GM18519 (cell line): ENCODE data around the gene MYORG.

Source experiments
- ATAC-seq: cut with Tn5 transposase; IDR thresholded peaks from one replicate; pipeline ENCODE4 v1.9.1; 2021; ENCODE audit warnings: mild to moderate bottlenecking, moderate library complexity; ENCODE audit not compliant: unreplicated experiment, low FRiP score

Gene MYORG

GRCh38 chr9:34385561-34386230 lies 9.0 kb upstream of the MYORG start:
- no peak for ATAC-seq

DNA sequence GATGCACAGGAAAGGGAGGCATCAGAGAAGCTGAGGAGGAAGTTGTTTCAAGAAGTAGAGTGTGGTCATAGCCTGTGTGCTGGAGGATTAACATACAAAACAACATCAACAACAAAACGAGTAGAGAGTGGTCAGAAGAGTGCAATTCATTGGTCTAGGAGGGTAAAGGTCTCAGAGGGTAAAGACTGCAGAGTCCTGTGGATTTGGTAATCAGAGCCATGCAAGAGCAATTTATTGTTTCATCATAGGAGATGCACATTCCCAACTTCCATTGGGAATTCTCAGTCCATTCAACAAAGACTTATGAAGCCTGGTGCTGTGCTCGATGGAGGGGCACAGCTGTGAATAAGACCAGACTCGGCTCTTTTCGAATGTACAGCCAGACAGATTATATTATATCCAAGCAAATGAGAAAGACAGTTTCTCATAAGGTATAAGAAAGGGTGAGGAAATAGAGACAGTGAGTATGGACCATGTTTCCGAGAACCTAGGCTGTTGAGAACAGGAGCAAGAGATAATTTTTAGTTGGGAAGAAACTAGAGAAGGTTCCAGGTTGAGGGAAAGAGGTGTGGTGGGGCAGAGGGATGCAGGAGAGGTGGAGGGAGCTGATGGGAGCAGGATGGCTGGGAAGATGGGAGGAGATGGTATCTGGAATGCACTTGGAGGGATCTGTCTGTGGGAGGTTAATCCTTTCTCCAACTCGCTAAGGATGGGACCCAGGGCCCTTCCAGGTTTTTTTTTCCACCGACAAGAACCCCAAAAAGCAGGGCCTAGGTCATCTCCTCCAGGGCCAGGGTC lies 7.9 kb upstream of the MYORG start:
- no peak for ATAC-seq

DNA sequence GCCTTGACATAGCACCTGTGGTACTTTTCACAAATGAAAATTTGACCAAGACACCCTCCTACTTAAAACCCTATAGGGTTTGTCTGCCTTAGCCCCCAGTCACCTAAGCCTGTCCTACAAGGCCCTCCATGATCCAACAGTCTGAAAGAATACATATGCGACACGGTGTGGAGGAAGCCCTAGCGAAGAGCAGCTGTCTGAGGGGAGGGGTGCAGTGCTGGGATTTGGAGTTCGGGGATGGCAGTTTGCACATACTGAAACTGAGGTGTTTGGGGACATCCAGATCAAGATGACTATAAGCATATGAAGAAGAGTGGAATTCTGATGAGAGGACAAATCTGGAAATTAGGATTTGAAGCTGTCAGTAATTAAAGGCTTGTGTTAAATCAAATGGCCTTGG lies 7.2 kb upstream of the MYORG start:
- no peak for ATAC-seq

GRCh38 chr9:34382879-34383278 lies 6.2 kb upstream of the MYORG start:
- no peak for ATAC-seq

- ATAC-seq = no peak
Measured at GRCh38 chr9:34382054-34382453, 5.4 kb upstream of the MYORG start.

GRCh38 chr9:34381323-34381722 lies 4.6 kb upstream of the MYORG start:
- no peak for ATAC-seq

- ATAC-seq = no peak
Measured at GRCh38 chr9:34380511-34381315, 4.0 kb upstream of the MYORG start.

GRCh38 chr9:34380034-34380510 lies 3.4 kb upstream of the MYORG start:
- ATAC-seq = no peak

DNA sequence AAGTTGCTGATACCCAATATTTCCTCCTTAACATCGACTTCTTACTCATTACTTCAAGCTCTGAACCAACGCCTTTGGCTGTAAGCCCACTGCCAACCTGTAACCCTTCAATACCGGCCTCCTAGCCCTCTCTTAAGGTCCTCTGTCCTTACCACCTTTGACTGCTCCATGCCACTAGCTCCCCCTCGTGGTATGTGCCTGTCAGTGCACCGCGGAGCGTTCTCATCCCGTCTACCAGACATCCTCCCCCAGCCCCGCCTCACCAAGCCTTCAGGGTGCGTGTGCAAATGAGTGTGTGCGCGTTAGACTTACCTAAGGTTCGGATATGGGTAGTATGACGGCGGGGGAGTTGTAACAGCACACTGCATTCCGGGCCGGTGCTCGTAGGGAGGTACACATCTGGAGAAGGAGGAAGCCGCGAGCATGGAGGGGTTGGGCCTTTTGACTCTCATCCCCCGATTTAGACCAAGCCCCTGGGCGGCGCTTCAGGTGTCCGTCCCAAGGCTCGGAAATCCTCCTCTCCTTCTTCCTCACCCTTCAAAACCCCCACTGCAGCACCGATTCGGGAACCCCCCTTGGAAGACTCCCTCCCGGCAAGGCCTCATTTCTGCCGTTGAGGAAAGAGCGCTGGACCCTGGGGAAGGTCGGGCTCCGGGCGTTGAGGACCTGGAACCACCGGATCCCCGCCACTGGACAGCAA lies 2.8 kb upstream of the MYORG start:
- ATAC-seq = no peak

DNA sequence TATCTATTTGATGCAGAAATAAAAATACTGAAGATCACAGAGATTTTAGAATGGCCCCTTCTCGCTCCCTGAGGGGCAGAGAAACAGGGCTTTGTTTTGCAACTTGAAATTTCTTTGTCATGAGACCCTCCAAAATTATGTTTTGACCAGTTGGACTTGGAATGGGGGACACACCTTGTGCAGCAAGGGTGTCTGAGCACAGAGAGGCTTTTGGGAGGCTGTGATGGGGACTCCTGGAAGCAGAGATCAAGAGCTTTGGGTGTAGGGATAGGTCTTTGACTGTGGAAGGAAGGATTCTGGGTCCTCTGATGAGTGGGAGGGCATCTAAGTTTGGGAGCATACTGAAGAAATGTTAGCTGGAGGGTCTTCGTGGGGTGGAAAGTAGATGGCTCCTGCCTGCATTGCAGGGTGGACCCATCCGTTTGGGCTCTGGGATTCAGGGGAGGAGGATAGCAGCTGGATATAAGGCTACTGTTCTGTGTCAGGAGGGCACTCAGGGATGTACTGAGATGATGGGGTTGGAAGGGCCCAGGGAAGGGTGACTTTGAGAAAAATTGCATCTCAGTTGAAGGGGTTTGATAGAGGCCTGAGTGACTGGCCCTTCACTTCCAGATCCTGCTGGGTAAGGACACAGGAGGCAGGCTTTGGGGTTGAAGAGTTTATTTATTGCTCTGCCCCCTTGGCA lies 1.8 kb upstream of the MYORG start:
- ATAC-seq = no peak

GRCh38 chr9:34377404-34377746 lies 677 bp upstream of the MYORG start:
- ATAC-seq = no peak

DNA sequence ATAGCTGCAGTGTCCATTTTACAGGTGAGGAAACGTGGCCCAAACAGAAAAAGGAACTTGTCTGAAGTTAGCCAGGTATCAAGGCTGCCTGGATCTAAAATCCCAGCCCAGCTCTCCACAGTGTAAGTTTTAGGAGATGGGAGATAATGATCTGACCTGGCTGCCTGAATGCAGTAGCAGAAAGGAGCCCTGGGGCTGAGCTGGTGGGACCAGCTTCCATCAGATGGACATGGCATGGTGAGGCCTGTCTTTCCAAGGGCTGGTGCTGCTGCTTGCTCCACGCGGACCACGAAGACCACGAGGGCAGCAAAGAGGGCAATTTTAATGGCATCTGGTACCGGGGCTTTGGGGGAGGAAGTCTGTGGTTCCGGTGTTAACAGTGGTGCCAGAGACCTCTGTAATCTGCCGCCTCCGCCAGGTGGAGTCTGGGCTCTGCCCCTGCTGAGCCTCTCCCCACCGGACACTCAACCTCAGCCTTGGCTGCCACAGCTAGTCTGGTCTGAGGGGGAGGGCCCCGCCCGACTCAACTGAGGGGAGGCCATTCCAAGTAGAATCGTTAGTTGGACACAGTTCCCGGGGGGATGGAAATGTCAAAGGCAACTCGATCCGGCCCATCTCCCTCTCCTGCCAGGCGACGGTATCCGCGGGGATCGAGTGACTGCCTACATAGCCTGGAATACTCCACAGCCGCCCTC lies 650 bp downstream of the MYORG start:
- ATAC-seq = no peak

GRCh38 chr9:34374905-34375552 lies 1.7 kb downstream of the MYORG start:
- ATAC-seq = no peak

DNA sequence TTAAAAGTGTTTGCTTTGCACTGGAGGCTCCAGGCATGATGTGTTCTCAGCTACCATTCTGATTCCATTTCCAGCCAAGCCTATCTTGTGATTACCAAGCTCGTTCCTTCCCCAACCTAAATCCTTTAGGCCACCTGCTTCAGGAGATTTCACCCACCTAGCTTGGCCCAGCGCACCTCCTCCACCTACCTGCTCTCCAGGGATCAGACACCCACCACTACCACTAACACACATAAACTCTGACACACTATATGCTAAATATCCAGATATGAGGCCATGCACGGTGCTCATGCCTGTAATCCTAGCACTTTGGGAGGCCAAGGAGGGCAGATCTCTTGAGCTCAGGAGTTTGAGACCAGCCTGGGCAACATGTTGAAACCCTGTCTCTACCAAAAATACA lies 2.4 kb downstream of the MYORG start:
- no peak for ATAC-seq

- ATAC-seq = no peak
Measured at GRCh38 chr9:34373749-34374148, 2.9 kb downstream of the MYORG start.

- ATAC-seq = no peak
Measured at GRCh38 chr9:34372467-34373011, 4.2 kb downstream of the MYORG start.

DNA sequence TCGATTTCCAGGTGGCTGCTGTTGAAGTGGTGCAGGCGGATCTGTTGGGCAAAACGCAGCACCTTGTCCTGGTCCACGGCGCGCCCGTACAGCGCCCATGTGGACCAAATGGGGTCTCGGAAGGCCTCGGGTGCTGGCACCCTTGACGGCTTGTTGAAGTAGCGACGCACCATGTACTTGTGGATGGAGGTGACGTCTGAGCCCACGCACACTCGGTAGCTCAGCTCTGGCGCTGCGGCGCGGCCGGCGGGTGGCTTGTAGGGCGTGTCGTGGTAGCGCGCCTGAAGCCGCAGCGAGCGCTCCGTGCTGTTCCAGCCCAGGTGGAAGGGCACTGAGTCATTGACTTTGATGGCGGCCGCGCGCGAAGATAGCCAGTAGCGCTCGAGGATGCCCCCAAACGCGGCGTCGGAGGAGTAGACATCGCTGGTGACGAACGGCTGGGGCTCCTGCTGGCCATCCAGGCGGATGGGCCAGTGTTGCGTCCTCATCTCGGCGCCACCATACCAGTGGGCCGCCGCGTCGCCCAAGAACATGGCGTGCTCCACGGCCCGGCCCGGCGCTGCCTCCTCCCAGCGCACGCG lies 4.7 kb downstream of the MYORG start:
- no peak for ATAC-seq
